Type B pancreatic cell (in vitro differentiated cells): Measurements from ENCODE around the gene INSR. TPM values are rescaled to one million over a fixed set of nuclear protein-coding genes. Genes with fewer than 3 reads are reported as not detected.

Experiments used
- DNase-seq: peaks from one replicate; pipeline ENCODE4 v3.0.0; 2021; ENCODE audit warnings: mixed read lengths; ENCODE audit not compliant: unreplicated experiment; ENCODE audit errors: extremely low spot score
- H3K27ac Mint-ChIP-seq: 2 replicates; pipeline ENCODE4 v1.8.0; 2021; ENCODE audit warnings: mild to moderate bottlenecking, mixed read lengths
- H3K27me3 Mint-ChIP-seq: 2 replicates; pipeline ENCODE4 v1.8.0; 2021; ENCODE audit warnings: mixed read lengths
- H3K36me3 Mint-ChIP-seq: 2 replicates; pipeline ENCODE4 v1.8.0; 2021; ENCODE audit warnings: mixed read lengths
- H3K4me1 Mint-ChIP-seq: one replicate; pipeline ENCODE4 v1.8.0; 2021; ENCODE audit warnings: mixed read lengths; ENCODE audit not compliant: unreplicated experiment
- H3K4me3 Mint-ChIP-seq: 2 replicates; pipeline ENCODE4 v1.8.0; 2021; ENCODE audit warnings: mild to moderate bottlenecking, mixed read lengths
- H3K9me3 Mint-ChIP-seq: 2 replicates; pipeline ENCODE4 v1.8.0; 2021; ENCODE audit warnings: mixed read lengths
- CTCF ChIP-seq: fragments of 200-600 bp; sonication (generic); conservative IDR thresholded peaks from 2 replicates; pipeline ENCODE4 v1.5.0; 2021; ENCODE audit warnings: antibody characterized with exemption, mild to moderate bottlenecking
- total RNA-seq: library from RNA; stranded (reverse); gene quantifications from 2 replicates; pipeline ENCODE4 v1.2.1, GENCODE V29; 2021; ENCODE audit warnings: low replicate concordance

INSR gene
- total RNA-seq, 1 donor from 2014 or later: 33.7 TPM

- peaks cover 7% of the 10 kb centered on the region for H3K4me1 Mint-ChIP-seq
- H3K27ac Mint-ChIP-seq: no peak overlapping the region
- H3K4me3 Mint-ChIP-seq: no peak overlapping the region
- no peak for TF ChIP-seq CTCF
- H3K9me3 Mint-ChIP-seq: no peaks in the 10 kb centered on the region
- no peaks in the 10 kb centered on the region for H3K36me3 Mint-ChIP-seq
- no peak for DNase-seq
- H3K27me3 Mint-ChIP-seq: peaks cover 8% of the 10 kb centered on the region
Observed at GRCh38 chr19:7194566-7194965, 99.6 kb downstream of the INSR start.

- Mint-ChIP-seq H3K9me3 (no peaks in the 10 kb centered on the region), H3K27me3 (peaks cover 1% of the 10 kb centered on the region), H3K27ac (no peak overlapping the region), H3K36me3 (no peaks in the 10 kb centered on the region), H3K4me3 (no peak overlapping the region), H3K4me1 (peaks cover 13% of the 10 kb centered on the region)
- no peak for TF ChIP-seq CTCF
- no peak for DNase-seq
Observed at GRCh38 chr19:7191946-7192691, 102.1 kb downstream of the INSR start.

- no peak overlapping the region for H3K4me3 Mint-ChIP-seq
- no peaks in the 10 kb centered on the region for H3K9me3 Mint-ChIP-seq
- peak overlapping the region; percentile 48 for H3K27ac Mint-ChIP-seq
- H3K36me3 Mint-ChIP-seq: peaks cover 3% of the 10 kb centered on the region
- no peak for DNase-seq
- no peak for TF ChIP-seq CTCF
- H3K4me1 Mint-ChIP-seq: peaks cover 10% of the 10 kb centered on the region
- H3K27me3 Mint-ChIP-seq: no peaks in the 10 kb centered on the region
Observed at GRCh38 chr19:7188698-7189629, 105.2 kb downstream of the INSR start.

GRCh38 chr19:7187605-7188339 is 106.4 kb downstream of the INSR start:
- H3K36me3 Mint-ChIP-seq: peaks cover 8% of the 10 kb centered on the region

More at GRCh38 chr19:7187605-7188339, 106.4 kb downstream of the INSR start:
- Mint-ChIP-seq H3K27me3 (no peaks in the 10 kb centered on the region), H3K27ac (no peak overlapping the region), H3K4me3 (no peak overlapping the region), H3K4me1 (peaks cover 10% of the 10 kb centered on the region), H3K9me3 (no peaks in the 10 kb centered on the region)
- DNase-seq: no peak
- no peak for TF ChIP-seq CTCF
